HUES64 (cell line): ENCODE data around the gene SLC25A30.
"Not testable (repeated sequence)": the region's sequence is repeated elsewhere in the genome, so short reads cannot be mapped to it uniquely, and the experiment has no call there.

Experiments
- H3K27ac ChIP-seq: 2 replicates; pipeline ENCODE4 v1.7.0; 2013; ENCODE audit warnings: low read depth, low read length, inconsistent platforms
- H3K27me3 ChIP-seq: 2 replicates; pipeline ENCODE4 v1.6.1; 2013; ENCODE audit warnings: mild to moderate bottlenecking, low read length; ENCODE audit not compliant: insufficient read depth
- H3K36me3 ChIP-seq: 2 replicates; pipeline ENCODE4 v1.6.1; 2013; ENCODE audit warnings: mild to moderate bottlenecking, low read length; ENCODE audit not compliant: insufficient read depth
- H3K4me1 ChIP-seq: 2 replicates; pipeline ENCODE4 v1.6.1; 2013; ENCODE audit warnings: mild to moderate bottlenecking, low read length, moderate library complexity; ENCODE audit not compliant: insufficient read depth
- H3K4me3 ChIP-seq: 2 replicates; pipeline ENCODE4 v1.5.1; 2013; ENCODE audit warnings: mild to moderate bottlenecking, low read length, moderate library complexity
- H3K9ac ChIP-seq: 2 replicates; pipeline ENCODE4 v1.6.1; 2013; ENCODE audit warnings: mild to moderate bottlenecking, low read depth, low read length
- H3K9me3 ChIP-seq: 2 replicates; pipeline ENCODE4 v1.6.1; 2013; ENCODE audit warnings: low read depth, low read length; ENCODE audit not compliant: insufficient read depth
- WGBS: fragments of 150-250, 120-280 bp; methylation state at CpG from one replicate; pipeline ENCODE4 v1.1.7; 2013; ENCODE audit warnings: missing lambda C conversion rate; 5-methylcytosine and 5-hydroxymethylcytosine counted together

SLC25A30 gene

DNA sequence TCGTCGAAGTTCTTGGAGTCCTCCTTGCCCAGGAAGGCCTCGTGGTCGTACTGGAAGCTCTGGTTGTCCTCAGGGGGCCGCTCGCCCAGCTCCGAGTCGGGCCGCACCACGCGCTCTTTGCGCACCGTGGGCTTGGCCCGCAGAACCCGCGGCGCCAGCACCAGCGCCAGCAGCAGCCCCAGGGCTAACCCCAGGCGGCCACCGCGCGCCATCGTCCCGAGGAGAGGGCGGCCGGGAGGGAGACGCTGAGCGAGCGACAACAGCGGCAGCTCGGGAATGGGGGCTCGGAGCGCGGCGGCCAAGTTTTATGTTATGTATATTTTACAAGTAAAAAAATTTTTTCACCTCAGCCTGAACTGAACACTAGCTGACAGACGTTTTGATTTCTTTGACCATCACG is 27.0 kb downstream of the SLC25A30 start:
- not testable (repeated sequence) for H3K9me3 ChIP-seq, H3K4me3 ChIP-seq, H3K4me1 ChIP-seq, H3K27me3 ChIP-seq, H3K9ac ChIP-seq, H3K27ac ChIP-seq
- peaks cover 14% of the 10 kb centered on the region for H3K36me3 ChIP-seq
- WGBS = 95% methylated on average over 30 of the region's 37 CpGs

DNA sequence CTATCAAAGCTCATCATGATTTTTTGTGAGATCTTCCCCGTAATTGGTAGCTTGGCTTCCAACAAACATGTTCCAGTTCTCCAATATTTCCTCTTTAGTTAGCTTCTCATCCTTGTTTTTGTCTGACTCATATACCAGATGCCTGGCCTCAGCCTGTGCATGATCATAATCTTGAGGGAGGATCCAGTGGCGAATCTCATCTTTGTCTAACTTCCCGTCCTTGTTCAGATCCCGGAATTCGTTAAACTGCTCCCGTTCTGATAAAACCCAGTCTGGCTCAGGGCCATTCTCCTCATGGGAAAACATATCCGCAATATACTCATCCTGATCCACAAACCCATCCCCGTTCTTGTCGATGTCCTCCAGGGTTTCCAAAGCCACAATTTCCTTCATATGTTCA is 27.8 kb downstream of the SLC25A30 start:
- WGBS = 94% methylated on average over 7 of the region's 9 CpGs
- not testable (repeated sequence) for H3K36me3 ChIP-seq

DNA sequence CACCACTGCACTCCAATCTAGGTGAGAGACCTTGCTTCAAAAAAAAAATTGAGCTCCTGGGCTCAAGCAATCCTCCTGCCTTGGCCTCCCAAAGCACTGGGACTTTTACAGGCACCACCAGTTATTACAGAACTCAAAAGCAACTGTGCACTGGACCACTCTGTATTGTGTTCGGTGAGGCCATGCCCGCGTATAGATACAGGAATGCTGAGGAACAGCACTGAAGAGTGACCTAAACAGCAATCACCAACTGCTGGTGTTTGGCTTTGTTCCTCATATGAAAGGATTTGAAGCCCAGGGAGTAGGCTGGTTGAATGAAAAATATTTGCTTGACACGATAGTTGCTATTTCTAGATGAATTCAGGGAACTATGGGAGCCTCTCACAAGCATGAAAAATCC is 29.5 kb downstream of the SLC25A30 start:
- Histone ChIP-seq H3K9me3 (no peaks in the 10 kb centered on the region), H3K27ac (no peak overlapping the region), H3K4me3 (no peak overlapping the region), H3K36me3 (peaks cover 15% of the 10 kb centered on the region), H3K4me1 (no peaks in the 10 kb centered on the region), H3K27me3 (no peaks in the 10 kb centered on the region), H3K9ac (no peak overlapping the region)
- 98% methylated on average over 4 of the region's 4 CpGs for WGBS

More for the DNA sequence above, 27.8 kb downstream of the SLC25A30 start:
- H3K4me3 ChIP-seq, H3K27me3 ChIP-seq, H3K27ac ChIP-seq, H3K4me1 ChIP-seq, H3K9ac ChIP-seq, H3K9me3 ChIP-seq: not testable (repeated sequence)

- peaks cover 15% of the 10 kb centered on the region for H3K36me3 ChIP-seq
- WGBS = 96% methylated on average over 17 of the region's 17 CpGs
- H3K4me1 ChIP-seq = not testable (repeated sequence)
These were observed 31.1 kb downstream of the SLC25A30 start for GRCh38 chr13:45386892-45387575.

GRCh38 chr13:45385907-45386553 is 32.1 kb downstream of the SLC25A30 start:
- no peaks in the 10 kb centered on the region for H3K4me1 ChIP-seq
- H3K4me3 ChIP-seq = no peak overlapping the region
- H3K9ac ChIP-seq = no peak overlapping the region
- H3K27ac ChIP-seq = no peak overlapping the region
- no peaks in the 10 kb centered on the region for H3K9me3 ChIP-seq
- H3K27me3 ChIP-seq = no peaks in the 10 kb centered on the region
- WGBS = 96% methylated on average over 5 of the region's 5 CpGs
- H3K36me3 ChIP-seq = peaks cover 15% of the 10 kb centered on the region

More at GRCh38 chr13:45386892-45387575, 31.1 kb downstream of the SLC25A30 start:
- not testable (repeated sequence) for H3K27ac ChIP-seq, H3K9ac ChIP-seq, H3K27me3 ChIP-seq, H3K4me3 ChIP-seq, H3K9me3 ChIP-seq

DNA sequence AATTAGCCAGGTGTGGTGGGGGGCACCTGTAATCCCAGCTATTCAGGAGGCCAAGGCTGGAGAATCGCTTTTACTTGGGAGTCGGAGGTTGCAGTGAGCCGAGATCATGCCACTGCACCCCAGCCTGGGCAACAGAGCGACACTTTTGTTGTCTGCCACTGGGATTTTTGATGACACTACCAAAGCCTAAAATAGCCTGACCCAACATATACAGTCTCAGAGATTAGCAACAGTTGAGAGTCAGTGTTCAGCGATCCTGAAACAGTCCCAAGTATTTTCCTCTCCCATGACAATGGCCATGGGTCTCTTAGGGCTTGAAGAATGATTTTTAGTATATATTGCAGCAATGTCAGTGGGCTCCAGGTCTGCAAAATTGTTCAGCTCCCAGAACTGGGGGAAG is 32.9 kb downstream of the SLC25A30 start:
- 99% methylated on average over 5 of the region's 5 CpGs for WGBS
- no peaks in the 10 kb centered on the region for H3K4me1 ChIP-seq

GRCh38 chr13:45384474-45385174 is 33.5 kb downstream of the SLC25A30 start:
- WGBS = 94% methylated on average over 4 of the region's 4 CpGs
- no peak overlapping the region for H3K9ac ChIP-seq
- no peaks in the 10 kb centered on the region for H3K4me1 ChIP-seq
- no peak overlapping the region for H3K27ac ChIP-seq
- H3K27me3 ChIP-seq = no peaks in the 10 kb centered on the region
- no peaks in the 10 kb centered on the region for H3K9me3 ChIP-seq
- H3K4me3 ChIP-seq = no peak overlapping the region
- peaks cover 15% of the 10 kb centered on the region for H3K36me3 ChIP-seq

More for the DNA sequence above, 32.9 kb downstream of the SLC25A30 start:
- H3K4me3 ChIP-seq = no peak overlapping the region
- peaks cover 15% of the 10 kb centered on the region for H3K36me3 ChIP-seq
- H3K27ac ChIP-seq = no peak overlapping the region
- H3K27me3 ChIP-seq = no peaks in the 10 kb centered on the region
- no peaks in the 10 kb centered on the region for H3K9me3 ChIP-seq
- no peak overlapping the region for H3K9ac ChIP-seq

DNA sequence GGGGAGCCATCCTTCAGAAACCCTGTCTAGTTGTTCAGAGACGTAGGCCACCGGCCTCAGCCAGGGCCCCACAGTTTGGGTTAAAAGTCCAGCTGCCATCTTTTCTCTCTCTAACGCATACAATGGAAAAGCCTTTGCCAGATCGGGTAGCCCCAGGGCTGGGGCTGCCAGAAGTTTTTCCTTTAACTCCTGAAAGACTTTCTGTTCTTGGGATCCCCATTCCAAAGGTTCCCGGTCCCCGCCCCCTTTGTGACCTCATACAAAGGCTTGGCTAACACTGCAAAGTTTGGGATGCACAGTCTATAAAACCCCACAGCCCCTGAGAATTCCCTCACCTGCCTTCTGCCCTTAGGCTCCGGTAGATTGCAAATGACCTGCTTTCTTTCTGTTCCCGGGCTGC is 35.4 kb downstream of the SLC25A30 start:
- not testable (repeated sequence) for H3K9me3 ChIP-seq, H3K27me3 ChIP-seq, H3K27ac ChIP-seq, H3K4me1 ChIP-seq, H3K4me3 ChIP-seq, H3K9ac ChIP-seq
- peaks cover 15% of the 10 kb centered on the region for H3K36me3 ChIP-seq
- 87% methylated on average over 7 of the region's 8 CpGs for WGBS

DNA sequence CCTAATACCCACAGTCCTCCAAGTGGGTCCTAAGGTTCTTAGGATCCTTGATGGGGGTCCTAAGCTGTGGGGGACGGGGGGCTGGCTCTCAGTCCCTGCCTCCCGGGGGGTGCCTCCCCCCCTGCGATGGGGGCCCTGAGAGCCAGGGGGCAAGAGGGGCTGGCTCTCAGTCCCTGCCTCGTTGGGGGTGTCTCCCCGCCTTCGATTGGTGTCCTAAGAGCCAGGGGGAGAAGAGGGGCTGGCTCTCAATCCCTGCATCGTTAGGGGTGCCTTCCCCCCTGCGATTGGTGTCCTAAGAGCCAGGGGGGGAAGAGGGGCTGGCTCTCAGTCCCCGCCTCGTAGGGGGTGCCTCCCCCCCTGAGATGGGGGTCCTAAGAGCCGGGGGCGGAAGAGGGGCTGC is 37.0 kb downstream of the SLC25A30 start:
- Histone ChIP-seq H3K9ac (no peak overlapping the region), H3K27ac (no peak overlapping the region), H3K9me3 (no peaks in the 10 kb centered on the region), H3K4me1 (no peaks in the 10 kb centered on the region), H3K36me3 (peaks cover 11% of the 10 kb centered on the region), H3K27me3 (no peaks in the 10 kb centered on the region), H3K4me3 (no peak overlapping the region)
- 97% methylated on average over 6 of the region's 12 CpGs for WGBS

GRCh38 chr13:45380708-45381107 is 37.5 kb downstream of the SLC25A30 start:
- WGBS = 85% methylated on average over 5 of the region's 8 CpGs
- peaks cover 11% of the 10 kb centered on the region for H3K36me3 ChIP-seq
- not testable (repeated sequence) for H3K27me3 ChIP-seq, H3K4me1 ChIP-seq, H3K9ac ChIP-seq, H3K27ac ChIP-seq, H3K9me3 ChIP-seq, H3K4me3 ChIP-seq

- not testable (repeated sequence) for H3K9ac ChIP-seq, H3K36me3 ChIP-seq, H3K9me3 ChIP-seq, H3K27me3 ChIP-seq, H3K4me1 ChIP-seq, H3K27ac ChIP-seq, H3K4me3 ChIP-seq
- 88% methylated on average over 6 of the region's 10 CpGs for WGBS
These were observed 38.7 kb downstream of the SLC25A30 start for GRCh38 chr13:45379516-45379915.
